ENCODE measurements around the gene EMC1.
"Not testable (repeated sequence)": the region's sequence is repeated elsewhere in the genome, so short reads cannot be mapped to it uniquely, and the experiment has no call there.

Gene EMC1

DNA sequence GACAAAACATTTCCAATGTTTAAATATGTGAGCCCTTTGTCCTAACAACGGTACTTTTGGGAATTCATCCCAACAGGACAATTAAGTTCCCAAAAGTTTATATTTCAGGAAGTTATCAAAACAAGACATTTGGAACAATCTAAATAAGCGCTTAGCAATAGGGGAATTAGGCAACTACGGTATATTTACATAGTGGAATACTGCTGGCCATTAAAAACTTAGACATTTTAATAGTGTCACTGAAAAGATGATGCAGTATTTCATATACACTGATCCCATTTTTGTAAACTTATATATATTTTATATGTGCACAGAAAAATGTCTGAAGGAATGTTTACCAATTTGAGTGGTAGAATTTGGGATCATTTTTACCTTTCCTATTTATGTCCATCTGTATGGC lies 62.1 kb downstream of the EMC1 start:
- DNase-seq (ENCODE audit: low read depth): no peak

- DNase-seq (ENCODE audit: low read depth): no peak
Observed at GRCh38 chr1:19187852-19188251, 63.5 kb downstream of the EMC1 start.

DNA sequence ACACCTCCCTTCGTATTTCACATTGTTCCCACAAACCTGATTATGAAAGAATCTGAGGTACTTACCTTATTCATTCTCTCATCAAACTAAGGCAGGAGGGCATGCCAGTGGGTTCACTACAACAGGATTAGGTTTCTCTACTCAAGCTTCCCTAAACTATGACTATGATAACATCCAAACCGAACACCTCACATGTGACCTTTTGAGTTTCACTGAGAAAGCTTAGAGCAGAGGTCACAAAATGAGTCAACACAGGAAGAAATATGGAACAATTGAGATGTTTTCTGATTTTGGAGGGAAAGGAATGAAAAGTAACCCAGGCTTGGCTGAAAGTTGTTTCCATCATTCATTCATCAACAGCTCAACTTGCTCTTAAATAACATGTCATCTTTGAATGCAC lies 65.3 kb downstream of the EMC1 start:
- no peak for DNase-seq (ENCODE audit: low read depth)

DNA sequence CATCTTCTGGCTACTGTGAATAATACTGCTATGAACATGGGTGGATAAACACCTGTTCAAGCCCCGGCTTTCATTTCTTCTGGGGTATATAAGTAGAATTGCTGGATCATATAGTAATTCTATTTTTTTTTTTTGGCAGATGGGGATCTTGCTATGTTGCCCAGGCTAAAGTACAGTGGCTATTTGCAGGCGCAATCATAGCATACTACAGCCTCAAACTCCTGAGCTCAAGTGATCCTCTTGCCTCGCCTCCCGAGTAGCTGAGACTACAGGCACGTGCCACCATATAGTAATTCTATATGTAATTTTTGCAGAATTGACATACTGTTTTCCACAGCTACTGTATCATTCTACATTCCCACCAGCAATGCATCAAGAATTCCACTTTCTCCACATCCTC lies 69.1 kb downstream of the EMC1 start:
- DNase-seq (ENCODE audit: low read depth): no peak

DNA sequence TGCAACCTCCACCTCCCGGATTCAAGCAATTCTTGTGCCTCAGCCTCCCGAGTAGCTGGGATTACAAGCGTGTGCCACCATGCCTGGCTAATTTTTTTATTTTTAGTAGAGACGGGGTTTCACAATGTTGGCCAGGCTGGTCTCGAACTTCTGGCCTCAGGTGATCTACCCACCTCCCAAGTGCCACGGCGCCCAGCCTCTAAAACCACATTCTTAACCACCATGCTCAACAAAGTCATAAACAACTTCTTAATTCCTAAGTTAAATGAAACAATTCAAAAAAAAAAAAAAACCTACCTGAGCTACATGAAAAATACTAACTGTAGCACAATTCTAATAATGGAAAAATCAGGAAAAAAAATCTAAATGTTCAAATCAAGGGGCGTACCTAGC lies 71.1 kb downstream of the EMC1 start:
- DNase-seq (ENCODE audit: low read depth): not testable (repeated sequence)

- no peak for DNase-seq (ENCODE audit: low read depth)
Observed at GRCh38 chr1:19179597-19180264, 71.6 kb downstream of the EMC1 start.

GRCh38 chr1:19178734-19179398 lies 72.5 kb downstream of the EMC1 start:
- DNase-seq (ENCODE audit: low read depth): no peak

DNA sequence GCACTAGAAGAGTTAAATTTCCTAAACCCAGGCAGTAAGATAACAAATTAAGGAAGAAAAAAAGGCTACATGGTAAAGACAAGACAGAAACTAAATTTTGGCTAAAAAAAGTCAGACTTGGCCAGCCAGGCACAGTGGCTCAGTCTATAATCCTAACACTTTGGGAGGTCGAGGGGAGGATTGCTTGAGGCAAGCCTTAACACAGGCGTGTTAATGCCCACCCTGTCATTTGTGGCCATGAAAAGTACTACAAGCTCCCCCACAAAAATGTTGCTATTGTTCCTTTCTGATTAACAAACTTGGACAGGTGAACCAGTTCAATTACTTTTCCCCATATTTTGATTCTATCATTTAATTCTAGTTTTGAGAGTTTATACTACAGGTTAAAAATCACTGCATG lies 73.5 kb downstream of the EMC1 start:
- no peak for DNase-seq (ENCODE audit: low read depth)

DNA sequence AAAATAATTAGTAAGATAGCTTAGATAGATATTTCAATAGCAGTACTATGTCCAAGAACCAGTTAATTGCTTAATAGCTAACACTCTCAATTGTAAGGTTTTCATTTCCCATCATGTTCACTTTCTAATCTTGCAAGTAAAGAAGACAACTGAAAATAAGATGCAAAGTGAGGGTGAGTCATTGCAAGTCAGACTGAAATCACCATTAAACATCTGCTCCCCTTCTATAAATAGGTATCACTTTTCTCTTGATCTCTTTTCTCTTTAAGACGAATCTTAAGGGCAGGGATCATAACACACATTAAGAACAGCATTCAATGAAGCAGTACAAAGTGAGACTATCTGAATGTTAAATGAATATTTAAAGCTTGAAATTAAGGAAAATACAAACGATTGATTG lies 81.7 kb downstream of the EMC1 start:
- no peak for DNase-seq (ENCODE audit: low read depth)

DNA sequence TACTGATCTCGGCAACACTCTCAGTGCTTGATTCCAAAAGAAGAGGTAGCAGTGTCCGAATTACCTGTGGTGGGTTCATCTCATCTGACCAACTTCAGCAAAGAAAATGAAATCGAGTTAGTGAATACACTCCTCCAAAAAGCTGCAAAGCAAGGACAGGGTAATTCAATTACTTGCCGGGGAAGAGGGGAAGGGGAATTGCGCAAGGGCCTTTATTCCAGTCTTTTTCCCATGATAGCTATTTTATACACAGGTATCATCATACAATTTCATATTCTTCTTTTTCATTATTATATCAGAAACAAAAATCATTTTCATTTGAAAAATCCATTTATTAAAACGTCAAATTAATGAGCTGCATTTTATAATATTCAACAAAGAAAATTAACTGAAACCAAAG lies 84.2 kb downstream of the EMC1 start:
- no peak for DNase-seq (ENCODE audit: low read depth)

DNA sequence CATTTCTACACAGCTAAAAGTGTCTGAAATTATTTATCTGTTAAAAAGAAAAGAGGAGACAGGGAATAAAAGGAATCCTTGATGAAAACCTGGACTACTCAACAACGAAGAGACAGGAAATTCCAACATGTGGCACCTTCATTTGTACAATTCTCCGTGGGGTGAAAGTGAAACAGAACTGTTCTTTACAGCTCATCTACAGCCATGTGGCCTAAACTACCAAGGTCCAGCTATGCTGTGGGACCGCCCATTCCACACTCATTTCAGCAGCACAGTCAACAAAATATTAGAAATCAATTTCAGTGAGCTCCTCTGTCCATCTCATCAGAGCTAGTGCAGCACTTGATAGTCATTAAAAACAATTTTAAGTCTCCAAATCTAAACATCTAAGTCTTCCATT lies 85.3 kb downstream of the EMC1 start:
- no peak for DNase-seq (ENCODE audit: low read depth)
